ENCODE measurements around the gene ANK3. TPM values are rescaled to one million over a fixed set of nuclear protein-coding genes. Genes with fewer than 3 reads are reported as not detected.

The ANK3 gene
- total RNA-seq, 1 experiment from 2014 or later: 0.97 TPM

DNA sequence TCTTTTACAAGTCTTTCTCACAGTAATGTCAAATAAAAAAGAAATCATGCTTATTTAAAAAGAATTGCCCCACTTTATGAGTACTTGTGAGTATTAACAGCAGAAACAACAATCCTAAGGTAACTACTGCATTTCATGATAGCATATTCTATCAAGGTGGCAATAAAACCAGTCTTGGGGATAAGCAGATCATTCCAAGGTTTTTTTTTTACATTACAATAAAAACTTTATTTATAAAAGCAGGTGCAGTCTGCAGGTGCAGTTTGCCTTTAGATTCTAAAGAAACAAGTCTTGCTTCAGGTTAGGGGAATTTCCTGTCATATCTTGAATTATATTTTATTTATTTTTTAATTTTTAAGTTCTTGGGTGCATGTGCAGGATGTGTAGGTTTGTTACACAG is 10.7 kb upstream of the ANK3 start:
- Histone ChIP-seq H3K4me3 (no peak overlapping the region), H3K27ac (no peak overlapping the region), H3K9me3 (replicated peaks) (no peaks in the 10 kb centered on the region), H3K36me3 (no peaks in the 10 kb centered on the region), H3K4me1 (replicated peaks) (peaks cover 4% of the 10 kb centered on the region; the same call in 1 of the 2 replicates), H3K27me3 (replicated peaks) (no peaks in the 10 kb centered on the region)
- no peak for DNase-seq (ENCODE audit: low read depth in 1 of 2, low spot score in 2 of 2)

GRCh38 chr10:60399328-60399727 is 9.7 kb upstream of the ANK3 start:
- H3K27me3 ChIP-seq (replicated peaks): no peaks in the 10 kb centered on the region
- H3K4me3 ChIP-seq: no peak overlapping the region
- DNase-seq (ENCODE audit: low read depth in 1 of 2, low spot score in 2 of 2): no peak
- no peak overlapping the region for H3K27ac ChIP-seq
- no peaks in the 10 kb centered on the region for H3K9me3 ChIP-seq (replicated peaks)
- peaks cover 4% of the 10 kb centered on the region; the same call in 1 of the 2 replicates for H3K4me1 ChIP-seq (replicated peaks)
- H3K36me3 ChIP-seq: no peaks in the 10 kb centered on the region

- Histone ChIP-seq H3K4me3 (no peak overlapping the region), H3K36me3 (no peaks in the 10 kb centered on the region), H3K27me3 (replicated peaks) (no peaks in the 10 kb centered on the region), H3K9me3 (replicated peaks) (no peaks in the 10 kb centered on the region), H3K27ac (no peak overlapping the region), H3K4me1 (replicated peaks) (peaks cover 4% of the 10 kb centered on the region; the same call in 1 of the 2 replicates)
- DNase-seq (ENCODE audit: low read depth in 1 of 2, low spot score in 2 of 2): peak in 1 of 2 experiments; percentile 12
These were observed 8.1 kb upstream of the ANK3 start for GRCh38 chr10:60397792-60398191.

DNA sequence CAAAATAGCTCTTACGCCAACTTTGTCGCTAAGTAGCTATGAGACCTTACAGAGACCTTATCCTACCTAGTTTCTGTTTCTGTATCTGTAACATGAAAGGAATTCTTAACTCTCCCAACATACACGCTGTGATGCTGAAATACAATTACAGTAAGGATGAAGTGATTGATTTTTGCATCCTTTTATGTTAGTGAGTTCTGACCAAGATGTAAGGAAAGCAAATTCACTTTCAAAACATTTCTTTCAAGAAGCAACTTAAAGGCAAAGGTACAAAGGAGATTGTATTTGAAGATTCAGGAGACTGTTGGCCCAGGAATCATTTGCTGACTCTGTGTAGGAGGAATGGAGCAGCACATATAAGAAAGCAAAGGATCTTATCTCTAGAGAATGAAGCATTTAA is 7.1 kb upstream of the ANK3 start:
- Histone ChIP-seq H3K27ac (no peak overlapping the region), H3K36me3 (no peaks in the 10 kb centered on the region)
- no peak for DNase-seq (ENCODE audit: low read depth in 1 of 2, low spot score in 2 of 2)

GRCh38 chr10:60395711-60396110 is 6.0 kb upstream of the ANK3 start:
- H3K4me1 ChIP-seq (replicated peaks): peaks cover 4% of the 10 kb centered on the region; the same call in 1 of the 2 replicates
- no peak overlapping the region for H3K4me3 ChIP-seq
- no peak overlapping the region for H3K27ac ChIP-seq
- no peaks in the 10 kb centered on the region for H3K36me3 ChIP-seq
- DNase-seq (ENCODE audit: low read depth in 1 of 2, low spot score in 2 of 2): no peak
- no peaks in the 10 kb centered on the region for H3K9me3 ChIP-seq (replicated peaks)
- no peaks in the 10 kb centered on the region for H3K27me3 ChIP-seq (replicated peaks)

More for the DNA sequence above, 7.1 kb upstream of the ANK3 start:
- Histone ChIP-seq H3K9me3 (replicated peaks) (no peaks in the 10 kb centered on the region), H3K4me1 (replicated peaks) (peaks cover 4% of the 10 kb centered on the region; the same call in 1 of the 2 replicates), H3K27me3 (replicated peaks) (no peaks in the 10 kb centered on the region), H3K4me3 (no peak overlapping the region)

DNA sequence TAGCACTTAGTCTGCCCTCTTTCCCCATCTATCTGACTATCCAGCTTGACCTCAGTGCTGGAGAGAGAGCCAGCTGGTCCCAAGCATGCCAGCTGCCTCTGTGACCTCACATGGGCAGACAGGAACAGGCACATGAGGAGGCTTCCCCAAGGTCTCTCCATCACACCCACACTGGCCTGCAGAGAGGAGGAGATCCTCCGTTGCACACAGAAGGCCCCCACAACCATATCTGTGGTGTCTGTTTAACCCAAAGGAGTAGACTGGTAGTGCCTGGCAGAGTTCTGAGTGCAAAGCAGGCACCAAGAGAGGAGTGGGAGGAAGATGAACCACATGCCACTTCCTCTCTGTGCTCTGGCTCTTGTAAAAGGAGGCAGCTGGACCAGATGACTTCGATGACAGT is 4.8 kb upstream of the ANK3 start:
- no peak for DNase-seq (ENCODE audit: low read depth in 1 of 2, low spot score in 2 of 2)
- Histone ChIP-seq H3K27ac (no peak overlapping the region), H3K4me1 (replicated peaks) (peaks cover 4% of the 10 kb centered on the region; the same call in 1 of the 2 replicates), H3K9me3 (replicated peaks) (no peaks in the 10 kb centered on the region), H3K27me3 (replicated peaks) (no peaks in the 10 kb centered on the region), H3K4me3 (no peak overlapping the region), H3K36me3 (no peaks in the 10 kb centered on the region)

GRCh38 chr10:60390224-60390626 is 550 bp upstream of the ANK3 start:
- no peaks in the 10 kb centered on the region for H3K27me3 ChIP-seq (replicated peaks)
- DNase-seq (ENCODE audit: low read depth in 1 of 2, low spot score in 2 of 2): no peak
- no peaks in the 10 kb centered on the region for H3K36me3 ChIP-seq
- no peak overlapping the region for H3K27ac ChIP-seq
- H3K9me3 ChIP-seq (replicated peaks): no peaks in the 10 kb centered on the region
- no peak overlapping the region for H3K4me3 ChIP-seq
- H3K4me1 ChIP-seq (replicated peaks): peaks cover 2% of the 10 kb centered on the region

- Histone ChIP-seq H3K36me3 (no peaks in the 10 kb centered on the region), H3K4me3 (no peak overlapping the region), H3K27ac (no peak overlapping the region), H3K9me3 (replicated peaks) (no peaks in the 10 kb centered on the region), H3K4me1 (replicated peaks) (peaks cover 16% of the 10 kb centered on the region), H3K27me3 (replicated peaks) (no peaks in the 10 kb centered on the region)
- no peak for DNase-seq (ENCODE audit: low read depth in 1 of 2, low spot score in 2 of 2)
These were observed 870 bp downstream of the ANK3 start for GRCh38 chr10:60388709-60389301.

DNA sequence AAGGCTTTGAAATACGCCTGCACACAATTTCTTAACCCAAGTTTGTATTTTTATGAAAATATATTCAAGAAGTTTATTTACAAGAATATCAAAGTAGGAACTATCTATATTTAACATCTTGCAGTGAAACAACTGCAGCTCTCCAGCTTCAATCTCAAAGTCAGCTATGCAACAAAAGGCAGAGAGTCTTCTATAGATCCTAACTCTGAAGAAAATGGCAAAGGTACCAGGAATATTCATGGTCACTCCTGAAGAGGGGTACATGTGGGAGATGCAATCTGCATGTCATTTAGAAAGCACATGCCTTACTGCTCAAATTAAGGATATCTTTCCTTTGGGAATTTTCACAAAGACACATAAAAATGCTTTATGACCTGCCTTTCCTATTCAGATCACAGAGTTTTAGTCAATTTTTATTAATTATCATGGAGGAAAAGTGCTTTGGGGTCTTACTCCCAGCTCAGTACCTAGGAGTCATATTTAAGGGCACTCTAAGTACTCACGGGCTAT is 1.5 kb downstream of the ANK3 start:
- DNase-seq (ENCODE audit: low read depth in 1 of 2, low spot score in 2 of 2): no peak
- Histone ChIP-seq H3K4me3 (no peak overlapping the region), H3K4me1 (replicated peaks) (peaks cover 23% of the 10 kb centered on the region), H3K27ac (no peak overlapping the region), H3K36me3 (no peaks in the 10 kb centered on the region), H3K27me3 (replicated peaks) (no peaks in the 10 kb centered on the region), H3K9me3 (replicated peaks) (no peaks in the 10 kb centered on the region)

DNA sequence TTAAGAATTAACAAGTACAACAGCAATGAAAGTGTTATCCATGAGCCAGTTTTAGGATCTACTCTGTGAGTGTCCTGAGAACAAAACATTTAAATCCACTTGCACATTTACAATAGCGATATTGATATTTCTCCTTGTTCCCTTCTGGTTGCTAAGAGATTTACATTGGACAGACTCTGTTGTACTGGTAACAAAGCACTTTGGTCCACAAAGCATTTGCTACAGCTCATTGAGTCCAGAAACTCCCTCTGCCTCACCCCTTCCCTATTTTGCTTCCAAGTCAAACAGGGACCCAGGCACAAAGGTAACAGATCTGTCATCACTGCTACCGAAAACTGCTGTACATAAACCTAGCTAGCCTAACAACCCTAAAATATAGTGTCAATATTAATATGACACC is 2.1 kb downstream of the ANK3 start:
- Histone ChIP-seq H3K4me3 (no peak overlapping the region), H3K27ac (no peak overlapping the region), H3K4me1 (replicated peaks) (peaks cover 26% of the 10 kb centered on the region), H3K36me3 (no peaks in the 10 kb centered on the region), H3K27me3 (replicated peaks) (no peaks in the 10 kb centered on the region), H3K9me3 (replicated peaks) (no peaks in the 10 kb centered on the region)
- no peak for DNase-seq (ENCODE audit: low read depth in 1 of 2, low spot score in 2 of 2)

GRCh38 chr10:60385399-60385738 is 4.3 kb downstream of the ANK3 start:
- Histone ChIP-seq H3K27ac (peak overlapping the region; percentile 11; the same call in 1 of the 2 replicates), H3K4me1 (replicated peaks) (peaks cover 26% of the 10 kb centered on the region), H3K4me3 (no peak overlapping the region), H3K36me3 (no peaks in the 10 kb centered on the region), H3K9me3 (replicated peaks) (no peaks in the 10 kb centered on the region), H3K27me3 (replicated peaks) (no peaks in the 10 kb centered on the region)
- DNase-seq (ENCODE audit: low read depth in 1 of 2, low spot score in 2 of 2): no peak

DNA sequence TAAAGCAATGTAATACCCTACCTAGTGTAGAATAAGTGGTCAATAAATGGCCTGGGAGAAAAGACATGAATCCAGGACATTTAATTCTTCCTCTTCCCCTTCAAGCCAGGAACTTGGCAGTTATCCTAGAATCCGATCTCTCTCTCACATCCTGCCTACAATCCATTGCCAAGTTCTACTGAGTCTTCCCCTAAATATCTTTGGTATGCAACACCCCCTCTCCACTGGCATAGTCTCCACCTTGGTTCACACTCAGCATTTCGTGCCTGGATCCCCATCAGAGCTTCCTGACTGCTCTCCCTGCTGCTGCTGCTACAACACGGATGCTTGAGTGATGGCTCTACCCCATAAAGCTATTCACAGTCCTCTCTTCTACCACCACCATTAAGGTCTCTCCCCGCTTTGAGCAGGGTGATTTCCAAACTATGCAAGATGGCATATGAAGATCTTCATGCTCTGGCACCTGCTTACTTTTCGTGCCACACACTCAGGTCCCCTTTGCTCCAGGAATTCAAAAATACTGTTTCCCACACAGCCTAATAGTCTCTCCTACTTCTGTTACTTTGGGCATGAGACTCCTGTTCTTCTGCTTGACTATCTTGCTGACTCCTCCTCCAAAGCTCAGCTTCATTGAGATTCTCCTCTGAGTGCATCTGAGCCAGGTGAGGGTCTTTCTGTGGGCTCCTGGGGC is 4.8 kb downstream of the ANK3 start:
- Histone ChIP-seq H3K4me1 (replicated peaks) (peaks cover 26% of the 10 kb centered on the region), H3K4me3 (no peak overlapping the region)

DNA sequence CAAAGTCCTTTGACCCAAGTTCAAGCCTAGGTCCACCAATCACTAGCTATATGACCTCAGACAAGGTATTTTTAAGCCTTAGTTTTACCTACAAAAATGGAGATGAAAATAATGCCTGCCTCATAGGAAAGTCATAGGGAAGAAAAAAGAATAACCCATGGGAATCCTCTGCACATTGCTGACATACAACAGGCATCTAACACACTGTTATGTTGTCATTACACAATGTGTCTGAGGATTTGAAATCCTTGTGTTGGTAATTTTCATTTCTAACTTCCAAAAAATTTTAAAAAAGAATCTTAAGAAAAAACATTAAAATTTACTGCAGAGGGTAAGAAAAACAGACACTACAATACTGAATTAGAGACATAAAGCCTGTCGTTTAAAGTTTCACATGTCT is 5.7 kb downstream of the ANK3 start:
- DNase-seq (ENCODE audit: low read depth in 1 of 2, low spot score in 2 of 2): no peak
- peaks cover 26% of the 10 kb centered on the region for H3K4me1 ChIP-seq (replicated peaks)

More for the DNA sequence above, 4.8 kb downstream of the ANK3 start:
- Histone ChIP-seq H3K9me3 (replicated peaks) (no peaks in the 10 kb centered on the region), H3K36me3 (no peaks in the 10 kb centered on the region), H3K27ac (peak overlapping the region; percentile 30), H3K27me3 (replicated peaks) (no peaks in the 10 kb centered on the region)
- peak; percentile 78 to 82 for DNase-seq (ENCODE audit: low read depth in 1 of 2, low spot score in 2 of 2)

GRCh38 chr10:60382946-60383681 is 6.6 kb downstream of the ANK3 start:
- H3K4me3 ChIP-seq: no peak overlapping the region
- H3K36me3 ChIP-seq: no peaks in the 10 kb centered on the region
- no peaks in the 10 kb centered on the region for H3K9me3 ChIP-seq (replicated peaks)
- no peak for DNase-seq (ENCODE audit: low read depth in 1 of 2, low spot score in 2 of 2)
- peaks cover 26% of the 10 kb centered on the region for H3K4me1 ChIP-seq (replicated peaks)
- no peak overlapping the region for H3K27ac ChIP-seq
- no peaks in the 10 kb centered on the region for H3K27me3 ChIP-seq (replicated peaks)

More for the DNA sequence above, 5.7 kb downstream of the ANK3 start:
- Histone ChIP-seq H3K36me3 (no peaks in the 10 kb centered on the region), H3K27me3 (replicated peaks) (no peaks in the 10 kb centered on the region), H3K27ac (peak overlapping the region; percentile 30; the same call in 1 of the 2 replicates), H3K9me3 (replicated peaks) (no peaks in the 10 kb centered on the region), H3K4me3 (no peak overlapping the region)

Measured in SJSA1 (cell line).